Stimulated activated CD8-positive, alpha-beta memory T cell treated with anti-CD3 and anti-CD28 coated beads, Interleukin-15, amount 100 ng/mL, for 4 hours (primary cell): ENCODE data around the gene SUGCT.
"Not testable (repeated sequence)": the region's sequence is repeated elsewhere in the genome, so short reads cannot be mapped to it uniquely, and the experiment has no call there.

Experiments
- DNase-seq, 2 donors: peaks; one replicate each; pipeline ENCODE4 v3.0.0-alpha.2; 2020; ENCODE audit warnings: low read depth in 2 of 2

SUGCT gene

DNA sequence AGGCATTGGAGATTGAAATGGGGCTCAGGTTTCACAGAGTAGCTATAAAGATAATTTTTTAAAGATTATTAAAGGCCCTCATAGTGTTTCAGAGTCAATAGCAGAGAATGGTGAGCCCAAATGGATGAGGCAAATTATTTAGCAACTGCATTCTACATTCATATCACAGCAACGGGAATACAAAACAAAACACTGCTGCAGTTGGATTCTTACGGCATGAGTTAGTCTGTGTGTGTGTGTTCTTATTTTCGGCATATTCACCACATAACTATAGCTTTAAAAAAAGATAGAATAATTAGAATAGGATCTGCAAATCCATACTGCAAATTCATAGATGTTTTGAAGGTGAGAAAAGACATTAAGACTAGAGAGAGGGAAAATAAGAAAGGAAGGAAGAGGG, 66.0 kb downstream of the SUGCT start:
- DNase-seq = no peak

DNA sequence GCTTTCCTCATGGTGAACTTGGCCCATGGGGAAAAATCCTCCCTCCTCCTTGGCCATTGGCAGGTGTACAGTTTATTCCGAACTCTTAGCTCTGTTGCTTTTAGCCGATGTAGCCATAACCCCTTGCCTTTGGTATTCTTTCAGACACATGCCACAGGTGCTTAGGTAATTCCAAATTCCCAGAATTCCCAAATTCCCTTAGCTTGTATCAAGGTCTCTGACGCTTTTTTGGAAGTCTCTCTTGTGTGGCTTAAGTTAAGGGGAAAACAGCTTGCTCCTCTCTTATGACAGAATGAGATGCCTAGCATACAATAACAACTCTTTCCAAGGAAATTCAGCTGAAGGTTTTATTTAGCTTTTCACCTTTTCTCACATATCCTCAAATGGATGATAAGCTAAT, 68.0 kb downstream of the SUGCT start:
- no peak for DNase-seq

DNA sequence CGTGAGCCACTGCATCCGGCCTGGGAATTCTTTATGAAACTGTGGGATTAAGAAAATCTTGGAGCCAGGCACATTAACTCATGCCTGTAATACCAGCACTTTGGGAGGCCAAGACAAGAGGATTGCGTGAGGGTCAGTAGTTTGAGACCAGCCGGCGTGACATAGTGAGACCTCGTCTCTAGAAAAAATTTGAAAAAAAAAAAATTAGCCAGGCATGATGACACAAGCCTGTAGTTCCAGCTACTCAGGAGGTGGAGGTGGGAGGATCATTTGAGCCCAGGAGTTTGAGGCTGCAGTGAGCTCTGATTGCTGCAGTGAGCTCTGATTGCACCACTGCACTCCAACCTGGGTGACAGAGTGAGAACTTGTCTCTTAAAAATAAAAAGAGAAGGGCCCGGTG, 69.8 kb downstream of the SUGCT start:
- DNase-seq = no peak

DNA sequence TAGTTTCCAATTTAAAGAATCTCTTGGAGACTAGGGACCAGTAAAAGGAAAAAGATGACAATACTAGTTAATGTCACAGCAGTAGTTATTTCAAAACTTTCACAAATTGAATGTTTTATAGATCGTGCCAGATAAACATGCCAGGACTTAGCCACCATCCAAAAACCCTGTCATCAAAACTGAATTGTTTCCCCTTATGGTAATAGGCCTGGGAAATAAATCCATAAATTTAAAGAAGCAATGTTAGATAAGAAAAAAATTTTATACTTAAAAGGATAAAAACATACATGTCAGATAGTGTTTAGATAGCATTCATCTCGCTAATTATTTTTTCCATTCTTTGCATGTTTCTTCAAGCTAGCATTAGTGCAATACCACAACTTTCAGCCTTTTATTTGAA, 71.2 kb downstream of the SUGCT start:
- DNase-seq = no peak

DNA sequence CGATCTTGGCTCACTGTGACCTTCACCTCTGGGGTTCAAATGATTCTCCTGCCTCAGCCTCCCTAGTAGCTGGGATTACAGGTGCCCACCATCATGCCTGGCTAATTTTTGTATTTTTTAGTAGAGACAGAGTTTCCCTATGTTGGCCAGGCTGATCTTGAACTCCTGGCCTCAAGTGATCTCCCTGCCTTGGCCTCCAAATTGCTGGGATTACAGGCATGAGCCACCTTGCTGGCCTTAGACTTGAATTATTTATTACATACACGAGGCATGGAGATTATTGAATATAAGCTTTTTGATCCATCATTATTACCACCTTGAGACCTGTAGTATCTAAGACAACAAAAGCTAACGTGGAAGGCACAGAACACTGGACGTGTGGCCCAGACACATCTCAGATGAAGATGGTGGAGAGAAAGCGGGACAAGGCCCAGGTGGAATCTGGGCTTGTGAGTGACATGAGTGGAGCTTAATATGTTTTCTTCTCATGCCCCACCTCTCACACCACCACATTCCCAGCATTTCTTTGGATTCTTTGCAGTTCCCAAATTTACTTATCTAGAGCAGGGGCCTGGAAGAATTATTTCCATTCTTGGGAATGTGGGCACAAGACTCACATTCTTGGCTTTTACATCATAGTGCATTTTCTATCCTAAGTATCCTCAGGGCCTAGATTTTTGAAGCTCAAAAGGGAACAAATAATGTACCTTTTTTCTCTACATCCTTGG, 76.6 kb downstream of the SUGCT start:
- DNase-seq = no peak

DNA sequence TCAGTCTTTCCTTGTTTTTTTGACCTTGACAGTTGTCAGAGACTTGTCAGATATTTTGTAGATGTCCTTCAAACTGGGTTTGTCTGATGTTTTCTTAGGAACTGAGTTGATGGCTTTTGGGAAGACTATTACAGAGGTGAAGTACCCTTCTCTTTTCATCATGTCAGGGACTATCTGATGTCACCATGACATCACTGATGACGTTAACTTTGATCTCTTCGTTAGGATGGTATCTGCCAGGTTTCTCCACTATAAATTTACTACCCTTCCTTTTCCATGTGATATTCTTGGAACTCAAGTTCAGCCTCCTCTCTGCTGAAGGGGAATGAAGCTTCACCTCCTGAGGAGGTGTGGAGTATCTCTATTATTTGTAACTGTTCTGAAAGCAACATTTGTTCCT, 78.5 kb downstream of the SUGCT start:
- DNase-seq = no peak

DNA sequence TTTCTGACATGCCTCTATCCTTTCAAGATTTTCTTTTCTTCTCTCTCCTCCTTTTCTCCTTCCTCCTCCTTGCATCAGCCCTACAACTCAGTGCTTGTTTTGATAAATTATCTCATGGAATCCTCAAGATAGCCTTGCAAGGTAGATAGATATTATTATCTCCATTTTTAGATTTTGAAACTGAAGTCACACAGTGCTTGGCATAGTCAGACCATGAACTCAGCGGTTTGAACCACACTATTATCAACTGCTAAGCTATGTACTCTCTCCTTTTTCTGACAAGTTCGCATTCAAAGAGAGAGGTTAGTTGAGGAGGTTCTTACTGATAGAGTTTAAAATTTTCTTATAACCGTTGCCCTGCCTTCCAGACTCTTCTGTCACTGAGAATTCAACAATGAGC, 79.1 kb downstream of the SUGCT start:
- no peak for DNase-seq

DNA sequence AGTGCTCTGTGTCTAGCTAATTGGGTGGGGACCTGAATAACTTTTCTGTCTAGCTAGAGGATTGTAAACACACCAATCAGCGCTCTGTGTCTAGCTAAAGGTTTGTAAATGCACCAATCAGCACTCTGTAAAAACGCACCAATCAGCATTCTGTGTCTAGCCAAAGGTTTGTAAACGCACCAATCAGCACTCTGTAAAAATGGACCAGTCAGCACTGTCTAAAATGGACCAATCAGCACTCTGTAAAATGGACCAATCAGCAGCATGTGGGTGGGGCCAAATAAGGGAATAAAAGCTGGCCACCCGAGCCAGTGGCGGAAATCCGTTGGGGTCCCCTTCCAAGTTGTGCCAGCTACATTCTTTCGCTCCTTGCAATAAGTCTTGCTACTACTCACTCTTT, 83.8 kb downstream of the SUGCT start:
- not testable (repeated sequence) for DNase-seq

DNA sequence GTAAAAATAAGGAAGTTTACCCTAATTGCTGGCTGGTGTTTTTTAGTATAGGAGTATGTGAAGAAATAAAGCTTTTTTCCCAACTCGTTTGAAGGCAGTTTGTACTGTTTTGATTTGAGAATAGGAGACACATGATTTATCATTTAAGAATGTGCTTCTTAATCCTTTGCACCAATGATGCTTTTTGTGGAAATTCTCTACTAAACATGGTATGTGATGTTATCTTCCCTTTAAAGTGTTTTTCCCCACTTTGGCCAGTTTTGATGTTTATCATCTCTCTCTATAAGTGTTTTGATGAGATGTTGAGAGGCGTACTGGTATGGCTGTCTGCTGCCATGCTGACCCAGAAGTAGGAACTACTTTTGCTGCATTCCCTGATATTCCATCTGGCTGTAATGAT, 85.1 kb downstream of the SUGCT start:
- DNase-seq = no peak

DNA sequence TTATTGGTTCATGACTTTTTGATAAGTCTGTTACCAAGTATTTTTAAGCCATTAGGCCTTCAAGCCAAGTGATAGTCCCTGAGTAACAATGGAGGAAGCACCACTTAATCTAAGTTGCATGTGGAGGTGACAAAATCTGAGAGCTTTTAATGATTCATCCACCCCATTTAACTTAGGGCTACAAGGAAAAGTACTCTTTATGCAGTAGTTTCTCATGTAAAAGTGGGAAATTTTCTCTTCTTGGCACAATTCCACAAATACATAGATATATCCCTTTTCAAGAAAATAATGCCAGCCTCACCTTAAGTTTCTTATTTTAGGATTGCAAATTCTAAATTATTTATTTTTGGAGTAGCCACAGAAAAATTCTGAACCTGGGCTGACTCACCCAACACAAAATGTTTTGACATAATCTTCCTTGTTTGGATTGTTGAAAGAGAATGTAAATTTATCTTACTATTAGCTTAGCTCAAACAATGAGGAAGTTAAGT, 85.7 kb downstream of the SUGCT start:
- DNase-seq = no peak

DNA sequence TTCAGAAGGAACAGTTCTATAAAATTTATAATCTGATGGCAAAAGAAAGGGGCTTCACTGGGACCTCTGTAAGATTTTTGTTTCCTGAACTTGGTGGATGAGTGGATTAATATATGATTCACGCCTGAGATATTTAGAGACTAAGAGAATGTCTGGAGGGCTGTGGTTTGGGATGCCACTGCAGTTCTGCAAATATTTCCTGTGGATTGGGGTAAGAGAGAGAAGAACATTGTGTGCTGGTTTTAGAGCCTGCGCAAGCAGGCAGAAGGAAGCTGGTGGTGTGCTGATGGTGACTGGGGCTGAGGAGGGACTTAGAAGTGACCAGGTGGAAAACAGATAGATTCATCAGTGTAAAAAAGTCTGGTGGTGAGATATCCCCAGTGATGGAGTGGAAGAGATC, 87.0 kb downstream of the SUGCT start:
- no peak for DNase-seq

DNA sequence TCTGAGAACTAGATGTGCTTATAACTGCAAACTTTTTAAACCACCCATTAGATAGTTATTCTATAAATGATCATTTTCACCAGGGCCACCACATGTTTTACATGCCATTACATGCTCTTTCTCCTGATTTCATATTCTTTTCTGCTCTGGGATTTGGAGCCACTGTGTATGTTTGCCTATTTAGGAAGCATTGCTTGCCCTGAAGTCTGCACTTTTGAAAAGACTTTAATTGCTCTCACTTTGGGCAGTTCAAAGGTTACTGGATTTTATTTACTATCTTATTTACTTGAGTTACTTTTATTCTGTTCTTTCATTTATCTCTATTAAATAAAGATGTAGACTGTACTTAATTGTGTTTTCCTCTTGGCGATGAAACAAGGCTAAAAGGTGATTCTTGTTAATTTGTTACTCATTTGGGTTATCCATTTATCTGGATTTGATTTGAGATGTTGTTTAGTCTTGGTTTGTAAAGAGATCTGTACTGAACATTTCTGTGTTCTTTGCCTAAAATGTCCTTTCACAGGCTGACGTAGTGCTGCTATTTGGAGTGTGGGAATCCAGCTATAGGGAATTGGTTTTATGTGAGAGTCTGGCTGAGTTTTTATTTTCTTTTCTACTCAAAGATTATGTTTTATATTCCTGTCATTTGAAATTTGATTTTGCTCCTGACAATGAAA, 88.8 kb downstream of the SUGCT start:
- DNase-seq = no peak

DNA sequence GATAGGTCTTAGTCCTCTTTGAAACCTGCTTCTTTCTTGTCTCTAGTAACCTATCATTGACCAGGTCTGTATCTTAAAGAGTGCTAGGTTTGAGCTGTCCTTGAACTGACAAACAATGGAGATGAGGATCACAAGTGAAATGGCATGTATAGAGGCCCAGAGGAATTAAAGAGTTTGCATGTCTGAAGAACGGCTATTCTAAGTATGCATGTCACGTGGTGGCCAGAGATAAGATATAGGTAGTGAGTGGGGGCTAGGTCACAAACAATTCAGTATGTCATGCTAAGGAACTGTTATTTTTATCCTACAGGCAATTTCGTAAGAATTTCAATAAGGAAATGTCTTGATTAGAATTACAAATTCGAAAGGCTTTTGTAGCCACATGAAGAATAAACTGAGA, 95.3 kb downstream of the SUGCT start:
- no peak for DNase-seq

DNA sequence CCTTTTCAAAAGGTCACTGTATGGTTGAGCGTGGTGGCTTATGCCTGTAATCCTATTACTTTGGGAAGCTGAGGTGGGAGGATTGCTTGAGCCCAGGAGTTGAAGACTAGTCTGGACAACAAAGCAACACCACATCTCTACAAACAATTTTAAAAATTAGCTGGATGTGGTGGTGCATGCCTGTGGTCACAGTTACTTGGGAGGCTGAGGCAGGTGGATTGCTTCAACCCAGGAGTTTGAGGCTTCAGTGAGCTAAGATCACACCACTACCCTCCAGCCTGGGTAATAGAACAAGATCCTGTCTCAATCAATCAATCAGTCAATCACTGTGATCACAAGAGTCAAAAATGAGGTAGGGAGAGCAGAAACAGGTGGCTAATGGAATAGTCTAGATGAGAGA, 97.0 kb downstream of the SUGCT start:
- no peak for DNase-seq

DNA sequence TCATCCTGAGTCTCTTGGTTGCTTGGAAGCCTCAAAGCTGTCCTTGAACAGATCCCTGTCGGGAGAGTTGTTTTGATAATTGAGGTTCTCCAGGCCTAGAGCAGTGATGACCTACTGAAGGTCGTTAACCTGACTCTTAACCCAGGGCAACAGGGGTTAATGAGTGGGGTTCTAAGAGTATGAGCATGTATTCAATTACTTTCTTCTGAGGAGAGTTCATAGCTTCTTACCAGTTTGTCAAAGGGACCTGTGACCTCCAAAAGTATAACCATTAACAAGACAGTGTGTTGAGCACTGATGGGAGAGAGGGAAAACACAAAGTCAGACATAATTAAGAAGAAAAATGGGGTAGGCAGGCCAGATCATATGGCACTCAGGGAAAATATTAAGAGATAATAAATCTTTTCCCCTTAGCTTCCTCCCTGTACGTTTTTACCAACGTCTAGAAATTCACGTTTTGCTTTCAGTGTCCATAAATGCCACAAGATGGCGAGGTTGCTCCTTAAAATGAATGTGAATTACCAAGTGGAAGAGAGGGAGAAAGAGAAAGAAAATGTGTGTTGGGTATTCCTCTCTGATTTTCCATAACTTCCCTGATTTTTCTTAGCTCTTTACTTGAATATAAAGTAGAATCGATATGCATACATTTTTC, 97.6 kb downstream of the SUGCT start:
- DNase-seq = no peak

DNA sequence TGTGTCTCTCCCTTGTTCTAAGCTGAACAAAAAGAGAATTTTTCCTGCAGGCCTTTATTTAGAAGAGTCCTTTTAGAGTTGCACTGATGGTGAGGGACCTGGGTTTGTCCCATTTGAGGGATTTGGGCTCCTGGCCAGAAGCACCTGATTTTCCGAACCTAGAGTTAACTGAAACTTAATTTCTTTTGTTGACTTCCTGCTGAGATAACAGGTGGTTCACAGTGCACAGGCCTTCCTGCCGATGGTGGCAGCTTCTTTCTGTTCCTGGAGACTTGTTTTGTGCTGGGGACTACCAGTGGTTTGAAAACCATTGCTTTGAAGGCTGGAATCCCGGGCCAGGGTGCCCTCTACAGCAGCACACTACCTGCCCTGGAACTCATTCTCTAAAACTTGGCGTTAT, 99.2 kb downstream of the SUGCT start:
- DNase-seq = no peak

DNA sequence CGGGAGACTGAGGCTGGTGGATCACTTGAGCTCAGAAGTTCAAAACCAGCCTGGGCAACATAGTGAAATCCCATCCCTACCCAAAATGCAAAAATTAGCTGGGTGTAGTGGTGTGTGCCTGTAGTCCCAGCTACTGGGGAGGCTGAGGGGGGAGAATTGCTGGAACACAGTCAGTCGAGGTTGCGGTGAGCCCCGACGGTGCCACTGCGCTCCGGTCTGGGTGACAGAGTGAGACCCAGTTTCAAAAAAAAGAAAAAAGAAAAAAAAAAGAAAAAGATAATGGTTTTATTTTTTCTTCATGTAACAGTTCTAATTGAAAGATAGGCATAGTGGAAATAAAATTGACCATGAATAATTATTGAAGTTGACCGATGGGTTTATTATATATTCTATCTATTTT, 99.9 kb downstream of the SUGCT start:
- no peak for DNase-seq

DNA sequence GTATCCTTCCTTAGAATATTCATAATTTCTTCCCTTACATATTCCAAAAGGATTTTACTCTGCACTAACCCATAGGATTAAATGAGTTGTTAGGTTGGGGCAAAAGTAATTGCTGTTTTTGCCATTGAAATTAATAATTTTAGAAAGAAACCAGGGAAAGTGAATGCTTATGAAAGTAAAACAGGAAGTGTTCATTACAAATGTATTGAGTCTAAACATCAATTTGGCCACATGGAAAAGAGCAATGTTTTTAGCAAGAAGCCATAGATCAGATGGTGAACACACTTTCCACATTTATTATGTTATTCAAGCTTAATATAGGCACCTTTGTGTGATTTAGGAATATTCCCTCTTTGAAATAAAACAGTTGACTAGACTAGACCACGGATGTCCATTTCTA, 102.9 kb downstream of the SUGCT start:
- no peak for DNase-seq

DNA sequence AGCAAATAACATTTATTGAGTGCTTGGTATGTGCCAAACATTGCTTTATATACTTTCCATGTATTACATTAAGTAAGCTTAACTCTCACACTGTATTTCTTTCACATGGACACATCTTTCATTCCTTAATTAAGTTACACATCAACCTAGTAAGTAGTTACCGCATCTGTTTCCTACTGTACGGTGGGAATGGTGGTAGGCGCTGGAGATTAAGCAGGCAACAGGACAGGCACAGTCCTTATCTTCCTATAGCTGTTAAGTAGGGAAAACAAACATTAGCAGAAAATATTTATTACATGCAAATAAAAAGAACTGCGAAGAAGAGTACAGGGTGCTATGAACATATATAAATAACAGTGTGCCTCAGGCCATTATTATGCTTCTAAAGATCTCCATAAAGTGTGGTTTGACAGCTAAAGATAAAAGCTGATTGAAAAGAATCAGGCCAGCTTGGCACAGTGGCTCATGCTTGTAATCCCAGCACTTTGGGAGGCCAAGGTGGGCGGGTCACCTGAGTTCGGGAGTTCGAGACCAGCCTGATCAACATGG, 105.0 kb downstream of the SUGCT start:
- DNase-seq = no peak

DNA sequence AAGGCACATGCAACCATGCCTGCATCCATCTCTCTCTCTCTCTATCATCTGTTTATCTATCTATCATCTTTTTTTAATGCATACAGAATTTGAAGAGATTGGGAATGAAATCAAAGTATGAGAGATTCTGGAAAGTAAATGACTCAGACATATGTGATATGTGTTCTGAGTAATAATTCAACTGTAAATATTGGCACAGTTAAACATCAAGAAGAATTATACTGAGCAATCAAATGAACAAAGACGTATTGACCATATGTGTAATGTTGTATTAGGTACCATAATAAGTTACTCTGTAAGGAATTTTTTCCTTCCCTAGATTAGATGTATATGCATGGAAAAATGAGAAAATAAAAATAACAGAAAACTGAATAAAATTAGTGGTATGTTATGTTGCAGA, 108.3 kb downstream of the SUGCT start:
- DNase-seq = no peak

DNA sequence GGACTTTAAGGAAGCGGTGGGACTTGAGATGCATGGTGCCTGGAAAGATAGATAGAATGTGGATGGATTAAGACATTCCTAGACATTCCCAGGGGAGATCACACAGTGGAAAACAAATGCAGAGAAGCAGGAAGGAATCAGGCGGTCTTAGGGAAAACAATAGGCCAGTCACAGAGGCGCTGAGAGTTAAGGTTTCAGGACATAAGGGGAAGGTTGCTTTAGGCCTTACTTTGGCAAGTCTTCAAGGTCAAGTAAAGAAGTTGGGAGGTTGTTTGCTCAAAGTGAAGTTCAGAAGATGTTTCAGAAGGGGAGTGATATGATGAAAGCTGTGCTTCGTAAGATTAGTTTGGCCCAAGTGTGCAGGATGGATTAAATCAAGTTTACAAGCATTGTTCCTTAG, 109.4 kb downstream of the SUGCT start:
- DNase-seq = no peak

DNA sequence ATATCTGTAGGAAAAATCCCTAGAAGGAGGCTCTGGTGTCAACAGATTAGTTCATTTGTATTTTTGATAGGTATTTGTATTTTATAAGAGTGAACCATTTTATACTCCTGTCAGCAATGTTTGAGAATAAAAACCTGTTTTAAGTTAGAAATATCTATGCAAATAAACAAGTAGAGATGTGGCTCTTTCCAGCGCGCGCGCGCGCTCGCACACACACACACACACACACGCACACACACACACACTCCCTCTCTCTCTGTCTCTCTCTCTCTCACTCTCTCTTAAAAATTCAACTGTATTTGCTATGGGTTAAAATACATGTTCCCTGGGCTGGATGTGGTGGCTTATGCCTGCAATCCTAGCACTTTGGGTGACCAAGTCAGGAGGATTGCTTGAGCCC, 113.9 kb downstream of the SUGCT start:
- no peak for DNase-seq

DNA sequence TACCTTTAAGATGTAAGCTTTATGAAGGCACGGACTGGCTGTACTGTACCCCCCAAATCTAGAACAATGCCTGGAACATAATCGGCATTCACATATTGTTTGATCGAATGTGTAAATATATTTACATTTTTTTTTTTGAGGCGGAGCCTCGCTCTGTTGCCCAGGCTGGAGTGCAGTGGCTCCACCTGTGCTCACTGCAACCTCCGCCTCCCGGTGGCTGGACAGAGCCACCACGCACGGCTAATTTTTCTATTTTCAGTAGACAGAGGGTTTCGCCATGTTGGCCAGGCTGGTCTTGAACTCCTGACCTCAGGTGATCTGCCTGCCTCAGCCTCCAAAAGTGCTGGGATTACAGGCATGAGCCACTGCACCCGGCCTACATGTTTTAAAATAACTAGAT, 118.6 kb downstream of the SUGCT start:
- not testable (repeated sequence) for DNase-seq
